NK-92 (cell line): ENCODE data around the gene CAPG.
"Not testable (repeated sequence)": the region's sequence is repeated elsewhere in the genome, so short reads cannot be mapped to it uniquely, and the experiment has no call there.

Experiments
- DNase-seq: peaks from one replicate; lab custom pipeline; 2025; ENCODE audit not compliant: unreplicated experiment; lab: John Stamatoyannopoulos, UW

The CAPG gene

GRCh38 chr2:85409845-85410583 lies at the start of gene CAPG:
CAPG (minus strand) TSS chr2:85410366; CDS start chr2:85402145, 8,221 bp downstream.
- DNase-seq, result no peak

GRCh38 chr2:85459771-85460170 lies 49.6 kb upstream of the CAPG start:
- DNase-seq, result no peak

GRCh38 chr2:85458601-85459563 lies 48.7 kb upstream of the CAPG start:
- DNase-seq, result no peak

GRCh38 chr2:85457877-85458316 lies 47.7 kb upstream of the CAPG start:
- no peak for DNase-seq

- no peak for DNase-seq
Measured at GRCh38 chr2:85457043-85457442, 46.9 kb upstream of the CAPG start.

GRCh38 chr2:85455552-85456090 lies 45.5 kb upstream of the CAPG start:
- DNase-seq, result no peak

- DNase-seq, result no peak
Measured at GRCh38 chr2:85453571-85453970, 43.4 kb upstream of the CAPG start.

GRCh38 chr2:85452237-85452636 lies 42.1 kb upstream of the CAPG start:
- DNase-seq, result no peak

GRCh38 chr2:85449214-85449588 lies 39.0 kb upstream of the CAPG start:
- DNase-seq, result no peak

- no peak for DNase-seq
Measured at GRCh38 chr2:85448461-85449213, 38.5 kb upstream of the CAPG start.

GRCh38 chr2:85447222-85447585 lies 37.0 kb upstream of the CAPG start:
- no peak for DNase-seq

GRCh38 chr2:85446296-85447221 lies 36.4 kb upstream of the CAPG start:
- no peak for DNase-seq

GRCh38 chr2:85445316-85446295 lies 35.4 kb upstream of the CAPG start:
- no peak for DNase-seq

GRCh38 chr2:85444629-85445172 lies 34.5 kb upstream of the CAPG start:
- no peak for DNase-seq

GRCh38 chr2:85441864-85442263 lies 31.7 kb upstream of the CAPG start:
- DNase-seq, result no peak

- no peak for DNase-seq
Measured at GRCh38 chr2:85440729-85441128, 30.6 kb upstream of the CAPG start.

- DNase-seq, result no peak
Measured at GRCh38 chr2:85439986-85440385, 29.8 kb upstream of the CAPG start.

- not testable (repeated sequence) for DNase-seq
Measured at GRCh38 chr2:85439569-85439968, 29.4 kb upstream of the CAPG start.
